Aorta (tissue), 5 donors: ENCODE data around the gene EPB41L4A. TPM values are rescaled to one million over a fixed set of nuclear protein-coding genes. Genes with fewer than 3 reads are reported as not detected.

Experiments
- ATAC-seq: fragments of 200-7000 bp; cut with Tn5 transposase; one replicate; pipeline ENCODE4 v1.9.1; 2022; ENCODE audit warnings: moderate library complexity; ENCODE audit not compliant: low FRiP score
- DNase-seq, 2 donors: peaks; one replicate each; pipeline ENCODE4 v3.0.0-alpha.2; 2020
- H3K27ac ChIP-seq, 2 donors: one replicate each; pipeline ENCODE4 v1.5.1; 2013; ENCODE audit warnings: low read length in 2 of 2, mild to moderate bottlenecking in 2 of 2, moderate library complexity in 2 of 2, control low read depth in 1 of 2, inconsistent platforms in 1 of 2, low read depth in 1 of 2
- H3K27me3 ChIP-seq, 2 donors: one replicate each; pipeline ENCODE4 v1.6.1; 2013; ENCODE audit warnings: control low read depth in 1 of 2, low read length in 1 of 2, mild to moderate bottlenecking in 1 of 2, moderate library complexity in 1 of 2; ENCODE audit not compliant: insufficient read depth in 2 of 2, control insufficient read depth in 1 of 2
- H3K36me3 ChIP-seq, 2 donors: one replicate each; pipeline ENCODE4 v1.6.1; 2013; ENCODE audit warnings: control low read depth in 1 of 2, low read length in 1 of 2, mild to moderate bottlenecking in 1 of 2; ENCODE audit not compliant: insufficient read depth in 2 of 2, control insufficient read depth in 1 of 2
- H3K4me1 ChIP-seq, 2 donors: one replicate each; pipeline ENCODE4 v1.6.1; 2013; ENCODE audit warnings: low read length in 2 of 2, control low read depth in 1 of 2, mild to moderate bottlenecking in 1 of 2, moderate library complexity in 1 of 2; ENCODE audit not compliant: insufficient read depth in 2 of 2, control insufficient read depth in 1 of 2
- H3K4me3 ChIP-seq, 2 donors: one replicate each; pipeline ENCODE4 v1.5.1; 2013; ENCODE audit warnings: low read length in 2 of 2, control low read depth in 1 of 2, mild to moderate bottlenecking in 1 of 2
- H3K9me3 ChIP-seq: one replicate; pipeline ENCODE4 v1.6.1; 2013; ENCODE audit warnings: mild to moderate bottlenecking, low read length; ENCODE audit not compliant: control insufficient read depth
- WGBS, 2 donors: extraction: QIAGEN DNeasy Blood & Tissue Kit; methylation state at CpG; one replicate each; pipeline ENCODE4 v1.1.7; 2013; 5-methylcytosine and 5-hydroxymethylcytosine counted together
- intact Hi-C, 2 donors: fragments of 100-400 bp; cut with DNase I; formaldehyde crosslinking; loops; one replicate each; pipeline versions ENCODE4 v1.14.2 to v1.15.0; 2022
- polyA plus RNA-seq, 2 donors: library from polyadenylated mRNA; stranded (reverse); fragments of 200-250 nt; gene quantifications; one replicate each; pipeline ENCODE4 v1.2.3, GENCODE V29; 2013
- total RNA-seq, 2 donors: library from RNA; stranded (reverse); fragmentation: NEBNext Ultra II Directional; extraction: Animal tissue kit (Norgen Biotek cat#: 25700); gene quantifications; one replicate each; pipeline ENCODE4 v1.2.1, GENCODE V29; 2021
- donor health status: healthy with polysubstance abuse.
- donor health status: Bipolar disorder and iron deficiency.
- donor health status: DM: no; HTN: no; CAD: no.
- donor health status: DM: no; HTN: no; CAD: no.
- donor health status: DM: yes; HTN: yes; CAD: no.

The EPB41L4A gene
- total and polyA plus RNA-seq, 4 donors, result 4.4 to 39.3 (median 22.4) TPM

GRCh38 chr5:112183874-112184273 is 235.2 kb downstream of the EPB41L4A start:
- DNase-seq (no peak), ATAC-seq (no peak)
- no peaks in the 10 kb centered on the region for H3K27me3 ChIP-seq
- H3K9me3 ChIP-seq, result no peaks in the 10 kb centered on the region
- H3K4me1 ChIP-seq, result no peaks in the 10 kb centered on the region
- WGBS, 2 donors, result 87 to 92% methylated on average over 8 of the region's 8 CpGs
- H3K27ac ChIP-seq, result no peak overlapping the region
- no peak overlapping the region for H3K4me3 ChIP-seq
- H3K36me3 ChIP-seq, result peaks cover 0 to 2% of the 10 kb centered on the region in 2 donors
- intact Hi-C loops, result no loop called here

GRCh38 chr5:112183103-112183711 is 235.9 kb downstream of the EPB41L4A start:
- no peak for ATAC-seq

GRCh38 chr5:112179290-112179689 is 239.8 kb downstream of the EPB41L4A start:
- H3K36me3 ChIP-seq, result peaks cover 0 to 2% of the 10 kb centered on the region in 2 donors
- WGBS, 2 donors, result 90 to 91% methylated on average over 1 of the region's 1 CpG
- intact Hi-C loops, result loop anchor here in 1 of 2 donors (10.0 kb wide), 1 partner anchor 236 kb away; the partner anchor contains the start of gene EPB41L4A
- no peaks in the 10 kb centered on the region for H3K27me3 ChIP-seq
- no peak overlapping the region for H3K27ac ChIP-seq
- H3K4me1 ChIP-seq, result no peaks in the 10 kb centered on the region
- DNase-seq, result no peak
- no peaks in the 10 kb centered on the region for H3K9me3 ChIP-seq
- no peak for ATAC-seq
- no peak overlapping the region for H3K4me3 ChIP-seq

More at GRCh38 chr5:112183103-112183711, 235.9 kb downstream of the EPB41L4A start:
- Histone ChIP-seq H3K36me3 (peaks cover 0 to 2% of the 10 kb centered on the region in 2 donors), H3K4me3 (no peak overlapping the region), H3K9me3 (no peaks in the 10 kb centered on the region), H3K27ac (no peak overlapping the region), H3K4me1 (no peaks in the 10 kb centered on the region), H3K27me3 (no peaks in the 10 kb centered on the region)
- 58 to 62% methylated on average over 8 of the region's 8 CpGs for WGBS, 2 donors
- DNase-seq, result no peak
- intact Hi-C loops, result no loop called here

GRCh38 chr5:112174959-112175594 is 244.0 kb downstream of the EPB41L4A start:
- Histone ChIP-seq H3K27me3 (no peaks in the 10 kb centered on the region), H3K36me3 (no peaks in the 10 kb centered on the region), H3K4me1 (no peaks in the 10 kb centered on the region), H3K9me3 (no peaks in the 10 kb centered on the region), H3K27ac (no peak overlapping the region), H3K4me3 (no peak overlapping the region)
- peak; percentile 84 for ATAC-seq
- intact Hi-C loops, result loop anchor here in 1 of 2 donors (10.0 kb wide), 1 partner anchor 240 kb away; the partner anchor contains the start of gene EPB41L4A
- 29 to 30% methylated on average over 8 of the region's 8 CpGs for WGBS, 2 donors
- no peak for DNase-seq

GRCh38 chr5:112165897-112166737 is 253.0 kb downstream of the EPB41L4A start:
- no peak for DNase-seq
- Histone ChIP-seq H3K27ac (no peak overlapping the region), H3K4me1 (peaks cover 0 to 3% of the 10 kb centered on the region in 2 donors), H3K27me3 (no peaks in the 10 kb centered on the region), H3K36me3 (peaks cover 2 to 3% of the 10 kb centered on the region in 2 donors), H3K4me3 (no peak overlapping the region), H3K9me3 (no peaks in the 10 kb centered on the region)
- no peak for ATAC-seq
- 66 to 74% methylated on average over 3 of the region's 3 CpGs for WGBS, 2 donors
- intact Hi-C loops, result no loop called here

GRCh38 chr5:112165399-112165798 is 253.7 kb downstream of the EPB41L4A start:
- intact Hi-C loops, result no loop called here
- no peak for ATAC-seq
- Histone ChIP-seq H3K9me3 (no peaks in the 10 kb centered on the region), H3K4me1 (peaks cover 0 to 3% of the 10 kb centered on the region in 2 donors), H3K27me3 (no peaks in the 10 kb centered on the region), H3K27ac (no peak overlapping the region), H3K36me3 (peaks cover 2 to 3% of the 10 kb centered on the region in 2 donors), H3K4me3 (no peak overlapping the region)
- DNase-seq, result no peak
- 44 to 58% methylated on average over 3 of the region's 3 CpGs for WGBS, 2 donors

- H3K4me1 ChIP-seq, result peaks cover 0 to 3% of the 10 kb centered on the region in 2 donors
- H3K27ac ChIP-seq, result no peak overlapping the region
- H3K4me3 ChIP-seq, result no peak overlapping the region
- H3K9me3 ChIP-seq, result no peaks in the 10 kb centered on the region
- DNase-seq (no peak), ATAC-seq (no peak)
- no peaks in the 10 kb centered on the region for H3K27me3 ChIP-seq
- intact Hi-C loops, result no loop called here
- peaks cover 2 to 3% of the 10 kb centered on the region in 2 donors for H3K36me3 ChIP-seq
- WGBS, 2 donors, result 87 to 88% methylated on average over 1 of the region's 1 CpG
Measured at GRCh38 chr5:112163435-112163834, 255.6 kb downstream of the EPB41L4A start.

- DNase-seq (no peak), ATAC-seq (no peak)
- Histone ChIP-seq H3K27me3 (no peaks in the 10 kb centered on the region), H3K36me3 (peaks cover 2 to 3% of the 10 kb centered on the region in 2 donors), H3K27ac (peak overlapping the region in 1 of 2 donors; percentile 12), H3K9me3 (no peaks in the 10 kb centered on the region), H3K4me1 (peaks cover 0 to 3% of the 10 kb centered on the region in 2 donors), H3K4me3 (peak overlapping the region; percentile 65 to 85)
- intact Hi-C loops, result no loop called here
- WGBS, 2 donors, result 1% methylated on average over 8 of the region's 8 CpGs
Measured at GRCh38 chr5:112161392-112161748, 257.7 kb downstream of the EPB41L4A start.
